HG02642 (cell line): ENCODE data around the gene SKOR1.

Source experiments
- ATAC-seq: cut with Tn5 transposase; IDR thresholded peaks from one replicate; pipeline ENCODE4 v1.9.1; 2021; ENCODE audit warnings: mild to moderate bottlenecking; ENCODE audit not compliant: unreplicated experiment, poor library complexity

The SKOR1 gene

DNA sequence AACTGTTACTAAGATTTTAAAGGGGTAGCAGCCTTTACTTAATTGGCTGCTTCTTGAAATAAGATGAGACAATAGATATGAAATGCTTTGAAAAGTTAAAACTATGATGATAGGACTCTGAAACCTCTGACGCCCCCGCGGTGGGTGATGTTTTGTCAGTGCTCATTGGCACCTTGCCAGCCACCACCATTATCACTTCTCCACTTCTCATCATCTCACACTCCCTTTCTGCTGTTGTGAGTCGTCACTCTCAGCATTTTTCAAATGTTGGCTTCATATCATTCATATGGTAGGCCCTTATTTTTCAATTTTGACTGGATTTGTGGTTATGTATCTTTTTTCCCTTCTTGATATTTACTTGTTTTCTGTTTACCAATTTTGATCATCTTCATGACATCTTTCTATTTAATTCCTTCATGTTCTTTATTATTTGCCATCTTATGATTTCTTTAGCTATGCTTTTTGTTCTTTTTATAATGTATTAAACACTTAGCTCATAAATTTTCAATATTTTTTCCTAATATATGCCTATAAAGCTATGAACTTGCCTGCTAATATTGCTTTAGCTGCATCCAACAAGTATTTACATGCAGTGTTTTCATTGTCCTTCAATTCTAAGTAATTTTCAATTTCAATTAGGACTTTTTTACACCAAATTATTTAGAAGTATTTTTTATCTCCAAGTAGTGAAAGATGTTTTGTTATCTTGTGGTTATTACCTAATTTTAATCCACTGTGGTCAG is 30.3 kb upstream of the SKOR1 start:
- no peak for ATAC-seq

DNA sequence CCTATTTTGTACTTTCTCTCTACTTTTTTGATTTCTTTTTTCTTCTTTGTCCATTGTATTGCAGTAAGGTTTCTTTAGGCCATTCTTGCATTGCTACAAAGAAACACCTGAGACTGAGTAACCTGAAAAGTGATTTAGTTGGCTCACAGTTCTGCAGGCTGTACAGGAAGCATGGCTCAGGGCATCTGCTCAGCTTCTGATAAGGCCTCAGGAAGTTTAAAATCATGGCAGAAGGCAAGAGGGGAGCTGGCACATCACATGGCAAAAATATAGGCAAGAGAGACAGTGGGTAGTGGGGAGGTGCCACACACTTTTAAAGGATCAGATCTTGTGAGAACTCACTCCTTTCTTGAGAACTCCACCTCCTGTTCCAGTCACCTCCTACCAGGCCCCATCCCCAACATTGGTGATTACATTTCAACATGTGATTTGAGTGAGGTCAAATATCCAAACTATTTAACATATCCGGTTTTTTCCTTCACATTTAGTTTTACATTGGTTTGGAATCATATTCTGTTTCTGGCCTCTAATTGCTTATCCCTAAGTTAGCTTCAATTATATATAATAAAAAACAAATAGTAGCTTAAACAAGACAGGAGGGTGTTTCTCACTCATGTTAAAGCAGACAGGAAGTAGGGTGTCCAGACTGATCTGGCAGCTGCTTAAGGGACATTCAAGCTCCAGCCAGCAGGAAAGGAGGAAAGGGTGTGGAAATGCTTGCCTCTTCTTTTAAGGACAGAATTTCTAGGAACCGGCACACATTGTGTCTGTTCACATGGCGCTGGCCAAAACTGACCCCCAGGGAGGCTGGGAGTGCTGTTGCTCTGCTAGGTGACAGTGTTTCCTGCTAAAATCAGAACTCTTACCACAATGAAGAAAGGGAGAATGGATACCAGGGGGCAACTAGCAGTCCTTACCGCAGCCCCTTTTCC is 28.8 kb upstream of the SKOR1 start:
- no peak for ATAC-seq

DNA sequence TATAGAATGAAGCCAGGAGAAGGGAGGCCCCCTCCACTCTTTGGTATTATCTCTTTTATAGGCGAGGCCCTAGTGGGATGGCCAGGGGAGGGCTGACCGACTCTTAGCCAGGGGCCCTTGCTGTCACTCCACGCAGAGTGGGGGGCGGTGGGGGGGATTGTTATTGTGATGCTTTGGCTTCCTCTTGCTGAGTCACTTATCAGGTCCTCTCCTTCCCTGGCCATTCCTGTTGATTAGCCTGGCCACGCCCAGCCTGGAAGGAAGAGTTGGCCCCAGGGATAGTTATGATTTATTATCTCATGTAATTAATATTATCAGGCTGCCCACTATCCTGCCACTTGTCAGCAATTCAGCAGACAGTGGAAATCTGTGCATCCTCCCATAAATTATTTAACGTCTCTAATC is 25.5 kb upstream of the SKOR1 start:
- ATAC-seq, result no peak

DNA sequence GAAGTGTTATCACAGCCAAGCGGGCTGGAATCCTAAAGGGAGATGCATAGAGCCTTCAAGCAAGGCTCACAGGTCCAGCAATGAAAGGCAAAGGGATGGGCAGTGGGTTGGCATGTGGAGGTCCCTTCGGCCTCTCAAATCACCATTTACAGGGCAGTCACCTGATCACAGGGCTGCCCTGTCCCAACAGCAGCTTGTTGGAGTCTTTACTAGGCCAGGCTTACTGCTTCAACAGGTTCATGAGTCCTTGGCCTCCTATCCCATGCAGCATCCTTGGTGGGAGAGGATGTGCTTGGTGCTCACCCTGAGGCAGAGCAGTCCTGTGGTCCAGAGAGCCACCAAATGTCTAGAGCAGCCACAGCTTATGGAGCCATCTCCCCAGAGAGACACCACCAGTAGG is 24.2 kb upstream of the SKOR1 start:
- no peak for ATAC-seq

DNA sequence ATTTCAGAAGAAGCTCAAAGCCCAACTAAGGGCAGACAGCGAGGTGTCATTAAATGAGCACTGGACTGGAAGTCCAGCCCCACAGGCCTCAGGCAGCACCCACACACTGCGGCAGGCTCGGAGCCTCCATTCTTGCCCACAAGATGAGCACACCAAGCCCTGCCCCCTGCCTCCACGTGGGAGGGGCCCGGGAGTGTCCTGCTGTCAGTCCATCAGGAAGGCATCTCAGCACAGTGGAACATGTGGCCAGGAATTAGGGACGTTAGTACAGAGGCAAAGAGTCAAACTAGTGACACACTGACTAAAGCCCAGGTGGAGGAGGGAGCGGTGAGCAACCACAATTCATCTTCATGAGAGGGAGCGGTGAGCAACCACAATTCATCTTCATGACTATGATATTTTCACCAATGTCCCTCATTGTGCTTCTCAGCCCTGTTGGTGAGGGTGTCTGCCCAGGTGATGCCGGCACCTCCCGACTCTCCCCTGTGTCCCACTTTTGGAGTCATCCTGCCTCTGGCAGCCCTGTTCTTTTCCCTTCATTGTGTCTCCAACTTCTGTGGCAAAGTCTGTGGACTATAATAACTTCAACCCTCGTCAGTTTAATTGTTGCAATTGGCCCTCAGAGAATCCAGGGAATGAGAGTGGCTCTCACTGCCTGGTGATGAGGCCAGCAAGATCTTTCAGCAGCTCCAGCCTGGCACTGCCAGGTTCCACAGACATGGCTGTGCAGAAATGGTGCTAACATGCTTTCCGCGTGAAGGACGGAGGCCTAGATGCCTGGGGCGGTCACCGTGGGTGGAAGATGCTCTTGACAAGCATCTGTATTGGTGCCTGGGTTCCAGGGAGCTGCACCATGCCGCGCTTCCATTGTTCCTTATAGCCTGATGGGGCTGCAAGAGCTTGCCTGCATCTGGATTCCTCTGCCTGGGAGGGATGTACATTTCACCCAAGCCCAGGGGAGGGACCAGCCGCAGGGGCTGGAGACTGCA is 23.1 kb upstream of the SKOR1 start:
- no peak for ATAC-seq

DNA sequence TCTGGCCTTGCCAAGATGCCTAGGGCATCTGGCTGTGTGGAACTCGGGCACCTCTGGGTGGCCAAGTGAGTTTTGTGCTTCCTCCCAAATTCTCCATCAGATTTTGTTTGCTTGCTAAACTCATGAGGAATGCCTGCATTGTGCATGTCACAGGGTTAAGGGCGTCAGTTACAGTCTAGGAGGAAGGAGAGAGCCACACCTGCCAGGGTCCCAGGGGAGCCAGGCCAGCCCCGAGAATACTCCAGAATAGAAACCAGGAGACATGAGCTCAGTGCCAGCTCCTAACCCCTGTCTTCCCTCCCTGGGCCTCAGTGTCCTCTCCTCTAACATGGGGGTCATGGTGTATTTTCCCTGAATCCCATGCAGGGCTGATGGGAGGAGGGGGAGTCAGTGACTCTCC is 22.0 kb upstream of the SKOR1 start:
- ATAC-seq, result no peak

DNA sequence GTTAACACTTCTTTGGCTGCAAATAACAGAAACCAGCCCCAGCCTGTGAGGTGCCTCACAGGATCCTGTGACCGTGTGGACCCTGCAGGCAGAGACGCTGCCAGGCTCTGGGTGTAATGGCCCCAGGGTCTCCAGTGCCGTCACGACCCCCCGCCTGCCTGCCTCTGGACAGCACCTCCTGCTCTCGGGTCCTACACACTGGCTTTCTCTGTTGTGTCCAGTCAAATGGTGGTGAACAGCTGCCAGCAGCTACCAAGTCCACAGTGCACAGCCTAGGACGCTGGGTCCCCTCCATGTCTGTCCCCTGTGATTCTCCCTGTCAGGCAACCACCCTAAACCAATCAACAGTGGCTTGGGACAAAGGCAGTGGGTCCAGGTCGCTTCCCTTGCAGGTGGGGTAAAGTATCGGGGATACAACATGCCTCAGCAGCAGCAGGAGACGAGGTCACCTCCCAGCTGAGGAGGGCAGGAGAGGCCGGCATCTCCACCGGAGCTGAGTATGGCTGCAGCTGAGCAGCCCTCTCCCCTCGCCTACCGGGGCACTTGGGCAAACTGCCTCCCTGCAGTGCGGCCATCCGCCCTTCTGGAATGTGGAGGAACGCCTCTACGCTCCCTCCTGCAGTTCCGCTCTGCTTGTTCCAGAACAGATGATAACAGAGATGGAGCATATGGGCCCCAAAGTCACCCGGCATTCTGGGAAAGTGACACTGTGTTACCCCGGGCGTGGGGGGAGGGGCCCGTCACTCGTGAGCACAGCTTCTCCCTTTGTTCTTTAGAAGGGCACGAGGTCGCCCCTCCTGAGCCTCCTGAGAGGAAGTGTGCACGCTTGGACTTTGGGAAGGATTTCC is 21.1 kb upstream of the SKOR1 start:
- no peak for ATAC-seq

DNA sequence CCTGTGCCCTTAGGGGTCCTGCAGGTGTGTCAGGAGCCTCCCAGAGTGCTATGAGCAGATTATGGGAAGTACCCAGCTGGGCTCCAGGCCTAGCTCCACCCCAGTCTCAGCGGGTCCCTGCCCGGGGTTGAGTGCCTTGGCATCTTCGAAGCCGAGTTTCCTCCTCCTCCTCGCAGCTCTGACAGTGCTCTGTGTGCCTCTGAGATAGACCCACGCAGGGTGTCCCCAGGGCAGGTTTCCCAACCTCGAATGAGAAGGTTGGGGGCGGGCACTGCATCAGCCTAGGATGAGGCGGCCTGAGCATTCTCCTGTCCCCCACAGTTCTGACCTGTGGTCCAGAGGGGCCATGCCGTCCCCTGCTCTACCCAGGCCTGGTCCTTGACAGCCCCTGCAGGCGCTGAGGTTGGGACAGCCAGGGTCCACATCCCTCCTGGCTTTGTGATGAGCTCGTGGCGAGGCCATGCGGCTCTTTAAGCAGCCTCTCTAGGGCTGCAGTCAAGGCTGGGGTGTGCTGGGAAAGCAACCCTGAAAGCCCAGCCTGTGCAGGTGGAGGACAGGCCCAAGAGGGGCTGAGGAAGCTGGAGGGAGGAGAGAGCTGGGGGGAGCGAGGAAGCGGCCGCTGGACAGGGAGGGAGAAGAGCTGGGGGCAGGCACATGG is 20.2 kb upstream of the SKOR1 start:
- ATAC-seq, result no peak

DNA sequence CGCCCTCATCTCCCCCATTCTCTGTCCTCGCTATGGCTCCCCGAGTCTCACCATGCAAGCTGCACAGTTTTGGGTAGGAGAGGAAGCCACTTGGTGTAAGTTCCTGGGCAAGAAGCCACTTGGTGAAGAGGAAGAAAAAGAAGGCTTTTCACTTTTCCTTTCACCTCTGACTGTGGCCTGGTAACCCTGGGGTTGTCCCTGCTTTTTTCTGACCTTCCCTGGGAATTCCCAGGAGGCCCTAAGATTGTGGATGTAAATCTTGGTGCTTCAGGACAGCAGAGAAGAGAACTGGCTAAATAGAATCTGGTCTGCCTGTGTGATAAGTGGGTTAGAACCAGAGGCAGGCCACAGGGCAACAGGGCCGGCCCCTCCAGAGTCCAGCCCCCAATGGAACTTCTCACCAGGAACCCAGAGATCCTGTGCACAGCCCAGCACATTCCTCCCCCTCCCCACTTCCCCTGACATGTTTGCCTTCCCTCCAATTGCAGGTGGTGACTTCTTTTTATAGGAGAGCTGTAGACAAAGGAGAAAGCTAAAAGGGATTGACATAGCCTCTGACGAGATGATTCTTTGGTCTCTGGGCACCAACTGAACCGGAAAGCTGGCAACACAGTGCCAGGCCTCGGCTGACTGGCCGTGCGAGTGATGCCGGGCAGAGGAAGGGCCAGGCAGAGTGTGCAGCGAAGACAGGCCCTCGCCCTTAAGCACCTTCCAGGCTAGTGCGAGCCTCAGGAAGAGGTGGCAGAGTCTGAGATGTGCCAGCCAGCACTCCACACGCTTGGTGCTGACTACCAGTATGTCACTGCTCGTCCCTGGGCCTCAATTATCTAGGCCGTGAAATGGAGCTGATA is 19.4 kb upstream of the SKOR1 start:
- ATAC-seq, result no peak

DNA sequence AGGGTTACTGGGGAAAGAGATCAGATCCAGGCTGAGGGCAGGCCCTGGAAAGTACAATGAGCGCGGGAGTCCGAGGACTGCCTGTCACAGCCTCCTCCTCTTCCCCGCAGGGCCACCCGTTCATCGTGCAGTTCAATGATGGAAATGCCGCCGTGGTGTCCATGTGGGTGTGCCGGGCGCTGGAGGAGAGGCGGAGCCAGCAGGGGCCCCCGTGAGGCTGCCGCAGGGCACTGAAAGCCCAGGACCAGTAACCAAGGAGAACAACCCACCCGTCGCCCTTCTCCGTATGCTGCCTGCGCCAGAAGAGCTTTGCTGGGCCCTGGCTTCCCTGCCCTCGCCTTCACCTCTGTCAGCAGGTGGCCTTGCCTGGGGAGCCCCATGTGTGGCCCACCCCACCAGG is 18.8 kb upstream of the SKOR1 start:
- no peak for ATAC-seq

DNA sequence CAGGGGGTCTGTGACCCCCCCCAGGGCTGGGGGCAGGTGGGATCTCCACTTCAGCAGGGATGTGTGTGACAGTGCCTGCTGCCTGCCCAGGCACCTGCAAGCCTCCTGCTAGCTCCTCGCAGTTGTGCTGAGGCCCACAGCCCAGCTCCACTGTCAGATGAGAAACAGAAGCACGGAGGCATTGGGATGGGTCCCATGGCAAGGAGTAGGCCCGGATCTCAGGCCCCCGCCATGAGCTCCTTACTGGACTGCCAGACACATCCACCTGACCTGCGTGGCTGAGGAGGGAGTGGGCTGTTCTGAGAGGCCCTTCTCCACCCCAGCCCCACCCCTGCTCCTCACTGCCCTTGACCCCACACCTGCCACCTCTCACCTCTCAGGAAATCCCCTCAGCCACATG is 18.2 kb upstream of the SKOR1 start:
- ATAC-seq, result no peak

DNA sequence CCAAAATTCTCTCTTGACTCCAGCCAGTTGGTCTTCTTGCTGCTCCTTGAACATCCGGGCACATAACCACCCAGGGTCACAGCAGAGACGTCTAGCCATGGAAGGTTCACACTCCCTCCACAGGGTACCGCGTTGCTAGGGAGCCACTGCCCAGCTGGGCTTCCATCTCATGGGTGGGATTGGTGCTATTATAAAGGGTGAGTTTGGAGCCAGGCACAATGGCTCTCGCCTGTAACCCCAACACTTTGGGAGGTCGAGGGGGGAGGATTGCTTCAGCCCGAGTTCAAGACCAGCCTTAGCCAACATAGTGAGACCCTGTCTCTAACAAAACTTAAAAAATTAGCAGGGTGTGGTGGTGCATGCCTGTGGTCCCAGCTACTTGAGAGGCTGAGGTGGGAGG is 17.5 kb upstream of the SKOR1 start:
- ATAC-seq, result no peak

DNA sequence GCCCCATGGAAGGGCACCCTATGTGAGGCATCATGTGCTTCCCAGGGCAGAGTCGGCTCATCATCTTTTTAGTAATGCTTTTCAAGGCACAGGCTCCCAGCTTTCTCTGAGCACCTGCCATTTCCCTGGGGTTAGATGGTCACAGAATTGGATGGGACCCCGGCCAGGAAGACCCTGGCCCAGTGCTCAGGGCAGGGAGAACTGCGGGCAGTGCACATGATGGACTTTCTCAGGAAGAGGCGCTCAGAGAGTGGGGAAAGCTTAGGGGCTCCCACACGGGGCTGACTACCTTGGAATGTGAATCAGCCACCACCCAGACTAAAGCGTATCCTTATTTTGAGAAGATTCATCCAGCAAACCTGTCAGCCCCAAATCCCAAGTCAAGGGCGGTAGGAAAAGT is 16.5 kb upstream of the SKOR1 start:
- ATAC-seq, result no peak

DNA sequence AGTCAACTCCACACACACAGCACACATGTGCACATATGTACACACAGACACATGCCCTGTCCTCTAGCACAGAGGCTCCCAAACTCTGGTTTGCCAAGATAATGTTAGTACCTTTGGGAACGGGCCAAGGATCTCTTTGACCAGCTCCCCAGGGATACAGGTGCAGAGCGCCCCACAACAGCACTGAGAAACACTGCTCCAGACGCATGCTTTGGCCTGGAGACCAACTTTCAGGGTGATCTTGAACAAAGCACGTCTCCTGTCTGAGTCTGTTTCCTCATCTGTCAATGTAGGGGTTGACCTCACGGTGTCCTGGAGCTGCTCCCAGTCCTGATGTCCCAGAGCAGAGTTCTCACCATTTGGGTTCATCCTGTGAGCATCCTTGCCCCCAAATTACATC is 15.9 kb upstream of the SKOR1 start:
- no peak for ATAC-seq

DNA sequence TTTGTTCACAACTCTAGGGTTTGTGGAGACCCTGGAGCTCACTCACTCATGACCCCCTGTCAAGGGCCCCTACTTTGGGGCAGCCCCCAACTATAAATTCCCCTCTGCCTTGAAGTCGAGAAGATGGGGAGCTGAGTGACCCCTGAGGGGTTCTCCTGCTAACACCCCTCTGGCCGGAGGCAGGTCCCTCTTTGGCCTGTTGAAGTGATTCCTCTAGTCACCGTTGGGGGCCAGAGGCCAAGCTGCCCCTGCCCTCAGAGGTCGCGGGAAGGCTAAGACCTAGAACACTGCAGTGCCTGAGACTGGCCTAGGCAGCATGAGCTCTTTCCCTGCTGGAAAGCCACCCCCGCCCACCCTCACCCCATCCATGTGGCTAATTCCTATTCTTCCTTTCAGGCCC is 15.4 kb upstream of the SKOR1 start:
- ATAC-seq, result no peak

DNA sequence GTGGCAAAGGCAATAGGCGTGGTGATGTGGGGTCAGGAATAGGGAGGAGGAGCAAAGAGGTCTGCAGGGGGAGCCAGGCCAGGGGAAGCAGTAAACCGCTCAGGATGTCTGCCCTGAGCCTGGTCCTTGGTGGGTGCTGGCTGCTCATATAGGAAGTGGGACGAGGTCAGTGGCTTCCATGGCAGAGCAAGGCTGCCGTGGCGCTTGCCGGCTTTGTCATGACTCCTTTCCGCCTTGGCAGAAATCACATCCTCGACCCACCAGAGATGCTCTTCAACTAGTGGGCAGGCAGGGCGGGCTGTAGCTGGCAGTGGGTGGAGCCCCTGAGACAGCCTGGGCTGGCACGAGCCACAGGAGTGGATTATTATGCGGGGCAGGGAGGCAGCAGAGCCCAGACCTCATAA is 13.1 kb upstream of the SKOR1 start:
- ATAC-seq, result no peak

DNA sequence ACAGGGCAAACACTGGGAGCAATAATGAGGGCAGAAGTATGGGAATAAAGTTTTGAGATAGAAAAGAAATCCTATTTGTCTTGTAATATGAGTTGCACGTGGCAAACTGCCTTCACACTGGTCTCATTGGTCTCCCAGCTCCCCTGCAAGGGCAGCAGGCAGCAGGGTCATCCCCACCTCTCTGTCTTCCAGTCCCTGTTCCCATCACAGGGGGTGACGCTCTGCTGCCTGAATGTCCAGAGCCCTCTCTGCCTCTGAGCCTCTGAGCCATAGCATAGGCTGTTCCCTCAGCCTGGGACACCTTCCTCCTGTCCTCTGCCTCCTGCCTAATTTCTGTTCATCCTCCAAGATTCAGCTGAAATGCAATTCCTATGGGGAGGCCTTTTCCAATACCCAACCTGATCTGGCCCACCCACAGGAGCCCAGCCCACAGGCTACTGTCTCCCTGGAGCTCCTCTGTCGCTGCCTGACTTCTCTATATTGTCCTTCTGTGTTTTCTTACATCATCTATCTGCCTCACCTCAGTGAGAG is 12.1 kb upstream of the SKOR1 start:
- no peak for ATAC-seq

DNA sequence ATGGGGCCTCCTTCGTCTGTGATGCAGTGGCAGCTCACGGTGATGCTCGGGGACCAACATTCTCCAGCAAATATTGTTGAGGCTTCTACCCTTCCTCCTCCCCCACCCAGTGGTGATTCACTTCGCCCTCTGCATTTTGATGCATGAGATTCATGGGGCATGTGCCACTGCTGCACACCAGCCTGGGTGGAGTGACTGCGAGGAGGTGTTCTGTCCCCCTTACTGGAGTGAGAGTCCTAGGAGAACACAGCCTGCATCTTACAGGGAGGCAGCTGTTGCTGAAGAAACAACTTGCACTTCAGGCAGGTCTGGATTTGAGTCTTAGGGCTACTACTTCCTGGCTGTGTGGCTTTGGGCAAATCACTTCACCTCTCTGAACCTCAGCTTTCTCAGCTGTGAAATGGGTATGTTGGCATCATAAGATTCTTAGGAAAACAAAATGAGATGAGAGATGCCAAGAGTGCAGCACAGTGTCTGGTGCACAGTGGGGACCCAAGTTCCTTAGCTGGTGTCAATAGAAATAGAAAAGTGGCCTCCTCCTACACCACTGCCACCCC is 10.2 kb upstream of the SKOR1 start:
- ATAC-seq, result no peak
